Breast epithelium (tissue), 3 donors: ENCODE measurements around the gene THSD7B.

Source experiments
- POLR2AphosphoS5 ChIP-seq, 3 donors: sonication (generic); formaldehyde crosslinking; IDR thresholded peaks; one replicate each; pipeline ENCODE4 v1.6.1; 2017; ENCODE audit warnings: antibody characterized with exemption in 3 of 3
- TF ChIP-seq, protein P1 (sequence below), 3 donors: fragments of 450-650 bp; IDR thresholded peaks; one replicate each; pipeline ENCODE4 v1.5.1; 2016 to 2017; ENCODE audit warnings: antibody characterized with exemption in 3 of 3, mild to moderate bottlenecking in 3 of 3, moderate library complexity in 3 of 3

DNA sequence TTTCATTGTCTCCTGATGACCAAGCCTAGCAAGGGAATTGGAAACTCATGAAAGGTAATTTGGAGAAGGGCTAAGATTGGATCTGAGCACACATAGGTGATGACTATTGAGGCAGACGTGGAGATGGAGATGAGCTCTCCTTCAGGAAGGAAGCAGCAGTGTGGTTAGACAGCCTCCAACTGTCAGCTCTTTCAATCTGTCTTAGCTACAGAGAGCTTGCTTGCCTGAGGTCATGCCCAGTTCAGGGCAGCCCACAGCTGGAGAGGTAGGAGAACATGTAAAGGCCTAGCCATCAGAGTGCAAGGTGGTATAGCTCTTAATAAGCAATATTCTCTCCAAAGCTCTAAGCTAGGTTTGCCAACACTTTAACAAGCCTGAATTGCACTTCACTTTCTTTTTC is 79.2 kb downstream of the THSD7B start:
- TF ChIP-seq, protein P1, sequence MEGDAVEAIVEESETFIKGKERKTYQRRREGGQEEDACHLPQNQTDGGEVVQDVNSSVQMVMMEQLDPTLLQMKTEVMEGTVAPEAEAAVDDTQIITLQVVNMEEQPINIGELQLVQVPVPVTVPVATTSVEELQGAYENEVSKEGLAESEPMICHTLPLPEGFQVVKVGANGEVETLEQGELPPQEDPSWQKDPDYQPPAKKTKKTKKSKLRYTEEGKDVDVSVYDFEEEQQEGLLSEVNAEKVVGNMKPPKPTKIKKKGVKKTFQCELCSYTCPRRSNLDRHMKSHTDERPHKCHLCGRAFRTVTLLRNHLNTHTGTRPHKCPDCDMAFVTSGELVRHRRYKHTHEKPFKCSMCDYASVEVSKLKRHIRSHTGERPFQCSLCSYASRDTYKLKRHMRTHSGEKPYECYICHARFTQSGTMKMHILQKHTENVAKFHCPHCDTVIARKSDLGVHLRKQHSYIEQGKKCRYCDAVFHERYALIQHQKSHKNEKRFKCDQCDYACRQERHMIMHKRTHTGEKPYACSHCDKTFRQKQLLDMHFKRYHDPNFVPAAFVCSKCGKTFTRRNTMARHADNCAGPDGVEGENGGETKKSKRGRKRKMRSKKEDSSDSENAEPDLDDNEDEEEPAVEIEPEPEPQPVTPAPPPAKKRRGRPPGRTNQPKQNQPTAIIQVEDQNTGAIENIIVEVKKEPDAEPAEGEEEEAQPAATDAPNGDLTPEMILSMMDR (IDR thresholded peaks at IDR 0.05): no peak
- no peak for TF ChIP-seq POLR2AphosphoS5 (IDR thresholded peaks at IDR 0.05)
